Natural killer cell (primary cell): Measurements from ENCODE around the gene KYNU. TPM values are rescaled to one million over a fixed set of nuclear protein-coding genes. Genes with fewer than 3 reads are reported as not detected.

ENCODE experiments used
- ATAC-seq, 3 donors: fragments of 150-1000 bp in 2 of 3; fragments of 200-7000 bp in 1 of 3; cut with Tn5 transposase; 1 replicate in 1 of 3; 2 replicates in 2 of 3; pipeline ENCODE4 v1.10.0; 2021; ENCODE audit warnings: mild to moderate bottlenecking in 2 of 3, moderate library complexity in 2 of 3
- DNase-seq, 2 donors: peaks; one replicate each; pipeline versions ENCODE4 v3.0.0 to v3.0.0-alpha.2; 2013 to 2021; ENCODE audit warnings: mixed read lengths in 1 of 2
- H3K27ac ChIP-seq: one replicate; pipeline ENCODE4 v1.5.1; 2013; ENCODE audit warnings: mild to moderate bottlenecking, low read length
- H3K27me3 ChIP-seq: one replicate; pipeline ENCODE4 v1.6.1; 2013; ENCODE audit warnings: low read length; ENCODE audit not compliant: control insufficient read depth, insufficient read depth
- H3K36me3 ChIP-seq: one replicate; pipeline ENCODE4 v1.6.1; 2013; ENCODE audit warnings: low read length; ENCODE audit not compliant: control insufficient read depth, insufficient read depth
- H3K4me1 ChIP-seq: one replicate; pipeline ENCODE4 v1.6.1; 2013; ENCODE audit warnings: low read length; ENCODE audit not compliant: control insufficient read depth, insufficient read depth
- H3K4me3 ChIP-seq: one replicate; pipeline ENCODE4 v1.5.1; 2013; ENCODE audit warnings: low read length
- H3K9me3 ChIP-seq: one replicate; pipeline ENCODE4 v1.6.1; 2013; ENCODE audit warnings: low read length; ENCODE audit not compliant: control insufficient read depth, insufficient read depth
- H3K27ac Mint-ChIP-seq, 2 donors: one replicate each; pipeline ENCODE4 v1.8.0; 2022; ENCODE audit warnings: mild to moderate bottlenecking in 2 of 2, mixed read lengths in 2 of 2, moderate library complexity in 1 of 2
- H3K27me3 Mint-ChIP-seq, 2 donors: one replicate each; pipeline ENCODE4 v1.8.0; 2022; ENCODE audit warnings: low read depth in 2 of 2, mixed read lengths in 2 of 2
- H3K36me3 Mint-ChIP-seq: one replicate; pipeline ENCODE4 v1.8.0; 2022; ENCODE audit warnings: mixed read lengths
- H3K4me1 Mint-ChIP-seq, 2 donors: one replicate each; pipeline ENCODE4 v1.8.0; 2022; ENCODE audit warnings: mixed read lengths in 2 of 2
- H3K4me3 Mint-ChIP-seq: one replicate; pipeline ENCODE4 v1.8.0; 2022; ENCODE audit warnings: mild to moderate bottlenecking, moderate library complexity, mixed read lengths
- H3K9me3 Mint-ChIP-seq, 2 donors: one replicate each; pipeline ENCODE4 v1.8.0; 2022; ENCODE audit warnings: mixed read lengths in 2 of 2
- CTCF ChIP-seq: fragments of 200-600 bp; IDR thresholded peaks from one replicate; pipeline ENCODE4 v1.8.0; 2022; ENCODE audit warnings: antibody characterized with exemption
- WGBS: methylation state at CpG from one replicate; pipeline ENCODE4 v1.1.7; 2013; ENCODE audit warnings: missing lambda C conversion rate; ENCODE audit not compliant: insufficient coverage; 5-methylcytosine and 5-hydroxymethylcytosine counted together
- intact Hi-C: fragments of 100-400 bp; cut with micrococcal nuclease; formaldehyde crosslinking; loops from one replicate; pipeline ENCODE4 v1.14.2; 2022
- total RNA-seq, 4 donors: library from RNA; stranded (reverse); fragments of 120-200 nt in 1 of 4; gene quantifications; one replicate each; pipeline versions ENCODE4 v1.2.3 to v1.2.4, GENCODE V29; 2013 to 2022

Gene KYNU
- total RNA-seq, 3 donors from 2014 or later (not counting 1 experiment from before 2014, with no cell fraction given): 0.82 to 3.6 (median 3.3) TPM

- Mint-ChIP-seq H3K27me3 (peaks cover 5 to 38% of the 10 kb centered on the region in 2 donors), H3K36me3 (peaks cover 12% of the 10 kb centered on the region), H3K27ac (no peak overlapping the region), H3K4me1 (no peaks in the 10 kb centered on the region), H3K9me3 (peaks cover 8 to 12% of the 10 kb centered on the region in 2 donors), H3K4me3 (no peak overlapping the region)
- intact Hi-C loops: no loop called here
- Histone ChIP-seq H3K27ac (no peak overlapping the region), H3K36me3 (no peaks in the 10 kb centered on the region), H3K4me3 (no peak overlapping the region), H3K4me1 (no peaks in the 10 kb centered on the region), H3K9me3 (no peaks in the 10 kb centered on the region), H3K27me3 (peaks cover 4% of the 10 kb centered on the region)
- no CpG with 5 or more reads among the region's 1 CpG for WGBS
- no peak for DNase-seq
- no peak for TF ChIP-seq CTCF
- ATAC-seq: no peak
These were observed 186.2 kb downstream of the KYNU start for GRCh38 chr2:143063612-143064200.

- Mint-ChIP-seq H3K9me3 (peaks cover 8 to 12% of the 10 kb centered on the region in 2 donors), H3K4me3 (no peak overlapping the region)
These were observed 190.6 kb downstream of the KYNU start for GRCh38 chr2:143068094-143068493.

GRCh38 chr2:143068509-143068908 lies 191.0 kb downstream of the KYNU start:
- Mint-ChIP-seq H3K4me1 (no peaks in the 10 kb centered on the region), H3K36me3 (peaks cover 12% of the 10 kb centered on the region), H3K4me3 (no peak overlapping the region), H3K9me3 (peaks cover 8 to 12% of the 10 kb centered on the region in 2 donors), H3K27me3 (peaks cover 3 to 24% of the 10 kb centered on the region in 2 donors), H3K27ac (no peak overlapping the region)
- Histone ChIP-seq H3K27me3 (no peaks in the 10 kb centered on the region), H3K36me3 (no peaks in the 10 kb centered on the region), H3K4me1 (no peaks in the 10 kb centered on the region), H3K9me3 (no peaks in the 10 kb centered on the region), H3K4me3 (no peak overlapping the region), H3K27ac (no peak overlapping the region)
- intact Hi-C loops: no loop called here
- peak in 1 of 2 donors; percentile 14 for DNase-seq
- WGBS: 0% methylated on average over 1 of the region's 3 CpGs
- ATAC-seq: peak in 1 of 3 donors; percentile 85
- TF ChIP-seq CTCF: no peak

More at GRCh38 chr2:143068094-143068493, 190.6 kb downstream of the KYNU start:
- Histone ChIP-seq H3K36me3 (no peaks in the 10 kb centered on the region), H3K27me3 (no peaks in the 10 kb centered on the region), H3K4me1 (no peaks in the 10 kb centered on the region), H3K9me3 (no peaks in the 10 kb centered on the region), H3K27ac (no peak overlapping the region), H3K4me3 (no peak overlapping the region)
- Mint-ChIP-seq H3K36me3 (peaks cover 12% of the 10 kb centered on the region), H3K4me1 (no peaks in the 10 kb centered on the region), H3K27me3 (peaks cover 3 to 24% of the 10 kb centered on the region in 2 donors), H3K27ac (no peak overlapping the region)
- TF ChIP-seq CTCF: no peak
- intact Hi-C loops: no loop called here
- no CpG with 5 or more reads among the region's 3 CpGs for WGBS
- no peak for DNase-seq
- ATAC-seq: no peak

- Mint-ChIP-seq H3K27me3 (peaks cover 3 to 10% of the 10 kb centered on the region in 2 donors), H3K36me3 (no peaks in the 10 kb centered on the region), H3K4me1 (no peaks in the 10 kb centered on the region), H3K4me3 (no peak overlapping the region), H3K27ac (no peak overlapping the region), H3K9me3 (no peaks in the 10 kb centered on the region)
- no peaks in the 10 kb centered on the region for H3K9me3 ChIP-seq
- H3K36me3 ChIP-seq: no peaks in the 10 kb centered on the region
- no peak overlapping the region for H3K4me3 ChIP-seq
- ATAC-seq (no peak), DNase-seq (no peak)
- intact Hi-C loops: no loop called here
- no peak for TF ChIP-seq CTCF
- 77% methylated on average over 1 of the region's 1 CpG for WGBS
- no peak overlapping the region for H3K27ac ChIP-seq
- no peaks in the 10 kb centered on the region for H3K27me3 ChIP-seq
- H3K4me1 ChIP-seq: no peaks in the 10 kb centered on the region
These were observed 193.2 kb downstream of the KYNU start for GRCh38 chr2:143070704-143071103.
